Endothelial cell of umbilical vein (primary cell): Measurements from ENCODE around the gene STARD13. TPM values are rescaled to one million over a fixed set of nuclear protein-coding genes. Genes with fewer than 3 reads are reported as not detected.
A peak's percentile ranks its signal among the peaks of the same experiment; 100 is the strongest.

Experiments
- BruUV-seq: library from RNA; stranded (reverse); fragments of 400-500 nt; replicated peaks from 2 replicates; lab custom pipeline; 2021; lab: Mats Ljungman, UMichigan
- CTCF ChIA-PET: fragments of 300-600, 350-600 bp; sonication (Branson Sonifier 250); formaldehyde crosslinking; loops from one replicate; lab custom pipeline; 2021; ENCODE audit warnings: antibody characterized with exemption, inconsistent platforms; lab: Charles Lee
- POLR2A ChIA-PET: fragments of 300-600, 350-600 bp; sonication (Branson Sonifier 250); formaldehyde crosslinking; loops from one replicate; lab custom pipeline; 2021; ENCODE audit warnings: antibody characterized with exemption, inconsistent platforms; lab: Charles Lee
- DNase-seq: peaks from one replicate; pipeline ENCODE4 v3.0.0-alpha.2; 2011; ENCODE audit warnings: low read depth, low spot score
- FAIRE-seq: peaks from 2 replicates; lab custom pipeline; 2011; peaks lifted over from hg19 to GRCh38; lab: Jason Lieb, UNC
- H2AFZ ChIP-seq: 2 replicates; pipeline ENCODE4 v1.6.0; 2012; ENCODE audit warnings: low read depth, low read length, control low read depth, inconsistent platforms
- H3K27ac ChIP-seq: 2 replicates; pipeline ENCODE4 v1.5.1; 2011; ENCODE audit warnings: low read depth, mild to moderate bottlenecking, control low read depth, low read length, moderate library complexity; ENCODE audit not compliant: insufficient read depth
- H3K27me3 ChIP-seq, 2 experiments: 2 replicates each; pipeline versions ENCODE4 v1.6.0 to v1.6.1; 2011; ENCODE audit warnings: low read length in 2 of 2, mixed read lengths in 1 of 2; ENCODE audit not compliant: control insufficient read depth in 2 of 2, insufficient read depth in 2 of 2
- H3K36me3 ChIP-seq, 2 experiments: 2 replicates in 1 of 2; 3 replicates in 1 of 2; pipeline ENCODE4 v1.5.1; 2011; ENCODE audit warnings: low read length in 2 of 2, mild to moderate bottlenecking in 1 of 2, moderate library complexity in 1 of 2; ENCODE audit not compliant: control insufficient read depth in 2 of 2, insufficient read depth in 2 of 2; ENCODE audit errors: extremely low read depth in 1 of 2
- H3K4me1 ChIP-seq: 3 replicates; pipeline ENCODE4 v1.5.1; 2011; ENCODE audit warnings: mild to moderate bottlenecking, low read length; ENCODE audit not compliant: control insufficient read depth, insufficient read depth; ENCODE audit errors: extremely low read depth
- H3K4me2 ChIP-seq: 2 replicates; pipeline ENCODE4 v1.6.1; 2011; ENCODE audit warnings: low read length, control low read depth, mixed read lengths; ENCODE audit not compliant: insufficient read depth
- H3K4me3 ChIP-seq, 3 experiments: fragments of 200-600 bp in 1 of 3; sonication (generic), shearing (Covaris generic) in 1 of 3; replicated peaks in 1 of 3; 2 replicates each; pipeline ENCODE4 v1.5.1; 2011 to 2016; ENCODE audit warnings: control low read depth in 3 of 3, low read length in 3 of 3, mild to moderate bottlenecking in 2 of 3, inconsistent platforms in 1 of 3, low read depth in 1 of 3, moderate library complexity in 1 of 3; ENCODE audit not compliant: insufficient read depth in 1 of 3
- H3K79me2 ChIP-seq: 2 replicates; pipeline ENCODE4 v1.6.0; 2012; ENCODE audit warnings: low read length, inconsistent platforms; ENCODE audit not compliant: control insufficient read depth, insufficient read depth
- H3K9ac ChIP-seq: replicated peaks from 2 replicates; pipeline ENCODE3; 2011; ENCODE audit warnings: low read length, control low read depth; ENCODE audit not compliant: insufficient read depth; ENCODE audit errors: extremely low read depth
- H3K9me1 ChIP-seq: replicated peaks from 3 replicates; pipeline ENCODE4 v1.6.0; 2011; ENCODE audit warnings: mild to moderate bottlenecking, low read length; ENCODE audit not compliant: control insufficient read depth, insufficient read depth; ENCODE audit errors: extremely low read depth
- H3K9me3 ChIP-seq: replicated peaks from 2 replicates; pipeline ENCODE4 v1.5.1; 2012; ENCODE audit warnings: low read length, inconsistent platforms; ENCODE audit not compliant: control insufficient read depth, insufficient read depth
- H4K20me1 ChIP-seq: replicated peaks from 2 replicates; pipeline ENCODE3; 2011; ENCODE audit warnings: mild to moderate bottlenecking, low read length; ENCODE audit not compliant: control insufficient read depth, insufficient read depth; ENCODE audit errors: extremely low read depth
- CTCF ChIP-seq, 2 donors: IDR thresholded peaks; 1 replicate in 1 of 2; 2 replicates in 1 of 2; pipeline ENCODE4 v1.5.1; 2011; ENCODE audit warnings: low read length in 2 of 2, mild to moderate bottlenecking in 2 of 2, moderate library complexity in 2 of 2, control low read depth in 1 of 2, inconsistent platforms in 1 of 2, low read depth in 1 of 2; ENCODE audit not compliant: insufficient read depth in 1 of 2; ENCODE audit errors: extremely low read depth in 1 of 2
- EZH2 ChIP-seq: IDR thresholded peaks from 2 replicates; pipeline ENCODE4 v1.6.1; 2012; ENCODE audit warnings: borderline replicate concordance, low read depth, mild to moderate bottlenecking, moderate library complexity, low read length, inconsistent platforms; ENCODE audit not compliant: severe bottlenecking
- FOS ChIP-seq: IDR thresholded peaks from 2 replicates; pipeline ENCODE4 v1.6.1; 2011; ENCODE audit warnings: mild to moderate bottlenecking, low read length, moderate library complexity, borderline replicate concordance; ENCODE audit not compliant: insufficient read depth
- GATA2 ChIP-seq: IDR thresholded peaks from 2 replicates; pipeline ENCODE4 v1.7.0; 2011; ENCODE audit warnings: low read depth, mild to moderate bottlenecking, moderate library complexity, mixed read lengths, low read length; ENCODE audit not compliant: insufficient read length, insufficient read depth
- JUN ChIP-seq: IDR thresholded peaks from 2 replicates; pipeline ENCODE4 v1.6.1; 2011; ENCODE audit warnings: borderline replicate concordance, low read depth; ENCODE audit not compliant: insufficient read length, insufficient read depth
- MAX ChIP-seq: IDR thresholded peaks from 2 replicates; pipeline ENCODE4 v1.6.1; 2011; ENCODE audit not compliant: insufficient read depth, insufficient read length
- MYC ChIP-seq: IDR thresholded peaks from one replicate; pipeline ENCODE4 v1.6.1; 2011; ENCODE audit warnings: mild to moderate bottlenecking, low read depth, low read length
- POLR2A ChIP-seq: IDR thresholded peaks from 2 replicates; pipeline ENCODE4 v1.6.1; 2012; ENCODE audit warnings: low read depth, mild to moderate bottlenecking, control low read depth, low read length
- POLR2AphosphoS5 ChIP-seq: IDR thresholded peaks from 2 replicates; pipeline ENCODE4 v1.6.1; 2012; ENCODE audit warnings: low read depth, mild to moderate bottlenecking, control low read depth, low read length, moderate library complexity; ENCODE audit not compliant: insufficient read depth
- dilution Hi-C: fragments of 300-500 bp; cut with MboI; formaldehyde crosslinking; loops from one replicate; pipeline ENCODE4 v1.15.0; 2019; ENCODE audit warnings: low sequenced_read_pairs; ENCODE audit not compliant: extremely low pct_ligation_motif_present
- intact Hi-C: fragments of 100-400 bp; cut with micrococcal nuclease; formaldehyde crosslinking; loops from one replicate; pipeline ENCODE4 v1.10.0; 2022
- polyA plus RNA-seq, 4 experiments: library from polyadenylated mRNA; depleted of rRNA in 3 of 4; stranded (reverse) in 3 of 4; unstranded in 1 of 4; fragments of >200 nt; gene quantifications; 2 replicates each; pipeline versions ENCODE4 v1.2.1 to v1.2.3, GENCODE V29; 2011 to 2012; ENCODE audit warnings: missing spikeins in 1 of 4
- total RNA-seq: library from RNA; stranded (reverse); gene quantifications from 2 replicates; pipeline ENCODE4 v1.2.3, GENCODE V29; 2021

STARD13 gene
- total and polyA plus RNA-seq, 2 donors (not counting 3 experiments of a cell fraction or from before 2014, with no cell fraction given), result 11.0 to 47.7 TPM

GRCh38 chr13:33132644-33133440 is 152.7 kb downstream of the STARD13 start:
- ChIA-PET CTCF (no interaction called here), POLR2A (no interaction called here)
- Histone ChIP-seq H3K4me1 (peaks cover 4% of the 10 kb centered on the region), H3K4me3 (no peak overlapping the region), H3K9ac (no peak overlapping the region), H3K36me3 (peaks cover 2 to 13% of the 10 kb centered on the region in 2 experiments), H2AFZ (no peak overlapping the region), H3K4me2 (no peak overlapping the region), H3K27ac (no peak overlapping the region), H3K79me2 (peaks cover 13% of the 10 kb centered on the region), H3K9me3 (no peaks in the 10 kb centered on the region), H4K20me1 (no peaks in the 10 kb centered on the region), H3K27me3 (no peaks in the 10 kb centered on the region), H3K9me1 (no peaks in the 10 kb centered on the region)
- intact Hi-C loops, result no loop called here
- dilution Hi-C loops, result no loop called here
- DNase-seq (peak; percentile 69), FAIRE-seq (peak; percentile 31)
- BruUV-seq, result no TSS peak
- TF ChIP-seq FOS (no peak), GATA2 (no peak), POLR2AphosphoS5 (no peak), POLR2A (no peak), MAX (no peak), JUN (no peak), MYC (no peak), CTCF (IDR thresholded peaks at IDR 0.05; ENCODE audit: extremely low read depth in 1 of 2, insufficient read depth in 1 of 2, low read depth in 1 of 2, low read length in 2 of 2) (no peak), EZH2 (no peak)
